Neural progenitor cell (in vitro differentiated cells): ENCODE results near the gene C12orf57.

Experiments
- CTCF ChIP-seq: fragments of 200-600 bp; sonication (generic); IDR thresholded peaks from 2 replicates; pipeline ENCODE4 v1.5.1; 2017; ENCODE audit warnings: antibody characterized with exemption, mild to moderate bottlenecking
- EZH2 ChIP-seq: fragments of 200-600 bp; sonication (generic); IDR thresholded peaks from 2 replicates; pipeline ENCODE4 v1.6.1; 2017; ENCODE audit warnings: antibody characterized with exemption, mild to moderate bottlenecking, moderate library complexity
- EZH2phosphoT487 ChIP-seq: fragments of 200-600 bp; sonication (generic); IDR thresholded peaks from 2 replicates; pipeline ENCODE4 v1.6.1; 2017; ENCODE audit warnings: antibody characterized with exemption

- no peak for TF ChIP-seq CTCF
- TF ChIP-seq EZH2phosphoT487: no peak
- no peak for TF ChIP-seq EZH2
These were observed 9.1 kb downstream of the C12orf57 start for GRCh38 chr12:6952863-6953441.
